ENCODE measurements around the gene LMO7.
"Not testable (repeated sequence)": the region's sequence is repeated elsewhere in the genome, so short reads cannot be mapped to it uniquely, and the experiment has no call there.

The LMO7 gene

GRCh38 chr13:75699062-75699461 lies 62.9 kb downstream of the LMO7 start:
- DNase-seq (ENCODE audit: low read depth), result no peak

- not testable (repeated sequence) for DNase-seq (ENCODE audit: low read depth)
These were observed 63.6 kb downstream of the LMO7 start for GRCh38 chr13:75699717-75700116.

- DNase-seq (ENCODE audit: low read depth), result no peak
These were observed 64.4 kb downstream of the LMO7 start for GRCh38 chr13:75700552-75700951.

- DNase-seq (ENCODE audit: low read depth), result no peak
These were observed 66.3 kb downstream of the LMO7 start for GRCh38 chr13:75702476-75702875.

GRCh38 chr13:75703769-75704168 lies 67.6 kb downstream of the LMO7 start:
- no peak for DNase-seq (ENCODE audit: low read depth)

GRCh38 chr13:75704194-75704926 lies 68.2 kb downstream of the LMO7 start:
- no peak for DNase-seq (ENCODE audit: low read depth)

- no peak for DNase-seq (ENCODE audit: low read depth)
These were observed 68.8 kb downstream of the LMO7 start for GRCh38 chr13:75704927-75705288.

GRCh38 chr13:75705395-75705794 lies 69.3 kb downstream of the LMO7 start:
- no peak for DNase-seq (ENCODE audit: low read depth)

- no peak for DNase-seq (ENCODE audit: low read depth)
These were observed 69.8 kb downstream of the LMO7 start for GRCh38 chr13:75705908-75706307.

- no peak for DNase-seq (ENCODE audit: low read depth)
These were observed 77.7 kb downstream of the LMO7 start for GRCh38 chr13:75713852-75714251.

- no peak for DNase-seq (ENCODE audit: low read depth)
These were observed 79.7 kb downstream of the LMO7 start for GRCh38 chr13:75715601-75716523.

- DNase-seq (ENCODE audit: low read depth), result no peak
These were observed 81.4 kb downstream of the LMO7 start for GRCh38 chr13:75717525-75717924.

- DNase-seq (ENCODE audit: low read depth), result no peak
These were observed 85.2 kb downstream of the LMO7 start for GRCh38 chr13:75721307-75721706.

GRCh38 chr13:75723901-75724300 lies 87.8 kb downstream of the LMO7 start:
- DNase-seq (ENCODE audit: low read depth), result no peak

- no peak for DNase-seq (ENCODE audit: low read depth)
These were observed 88.8 kb downstream of the LMO7 start for GRCh38 chr13:75724752-75725517.

- no peak for DNase-seq (ENCODE audit: low read depth)
These were observed 89.6 kb downstream of the LMO7 start for GRCh38 chr13:75725736-75726135.

- DNase-seq (ENCODE audit: low read depth), result no peak
These were observed 90.2 kb downstream of the LMO7 start for GRCh38 chr13:75726306-75726705.

- not testable (repeated sequence) for DNase-seq (ENCODE audit: low read depth)
These were observed 97.0 kb downstream of the LMO7 start for GRCh38 chr13:75733113-75733512.

GRCh38 chr13:75736173-75736572 lies 100.0 kb downstream of the LMO7 start:
- no peak for DNase-seq (ENCODE audit: low read depth)

- DNase-seq (ENCODE audit: low read depth), result no peak
These were observed 102.7 kb downstream of the LMO7 start for GRCh38 chr13:75738841-75739240.

GRCh38 chr13:75739244-75739868 lies 103.2 kb downstream of the LMO7 start:
- no peak for DNase-seq (ENCODE audit: low read depth)

GRCh38 chr13:75740031-75740430 lies 103.9 kb downstream of the LMO7 start:
- no peak for DNase-seq (ENCODE audit: low read depth)

All from activated T-cell treated with anti-CD3 and anti-CD28 coated beads for 24 hours (primary cell).